ENCODE results near the gene SBF2.
"Not testable (repeated sequence)": the region's sequence is repeated elsewhere in the genome, so short reads cannot be mapped to it uniquely, and the experiment has no call there.

Gene SBF2

GRCh38 chr11:9990221-9990973 is 303.6 kb downstream of the SBF2 start:
- peak; percentile 30 for DNase-seq

GRCh38 chr11:9987303-9987702 is 306.7 kb downstream of the SBF2 start:
- DNase-seq = not testable (repeated sequence)

GRCh38 chr11:9982796-9983579 is 311.0 kb downstream of the SBF2 start:
- DNase-seq = peak; percentile 74

DNA sequence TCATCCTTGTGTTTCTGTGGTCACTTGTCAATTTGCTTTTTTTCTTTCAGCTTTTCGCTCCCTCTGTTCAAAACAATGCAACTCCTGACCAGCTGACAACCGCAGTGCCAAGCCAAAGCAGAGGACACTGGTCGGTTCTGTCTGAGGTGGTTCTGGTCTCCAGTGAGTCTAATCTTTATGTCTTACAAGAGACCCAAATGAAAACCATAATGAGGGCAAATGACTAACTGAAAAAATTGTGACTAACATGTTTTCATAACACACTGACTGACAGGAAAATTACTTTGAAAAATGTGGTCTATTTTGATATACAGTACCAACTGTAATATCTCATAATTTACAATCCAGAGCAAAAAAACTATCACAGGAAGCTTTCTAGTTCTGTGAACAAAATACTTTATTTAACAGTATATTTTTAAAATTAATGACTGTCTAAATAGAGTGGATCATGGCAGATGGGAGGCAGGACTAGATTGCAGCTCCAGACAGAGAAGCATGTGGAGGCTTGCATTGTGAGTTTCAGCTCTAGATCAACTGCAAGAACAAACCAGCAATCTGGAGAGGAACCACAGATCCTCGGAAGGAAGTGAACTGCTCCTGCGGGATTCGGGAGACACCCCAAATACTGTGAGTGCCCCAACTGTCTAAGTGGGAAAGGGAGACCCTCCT is 311.8 kb downstream of the SBF2 start:
- peak; percentile 35 for DNase-seq

GRCh38 chr11:9980931-9981330 is 313.1 kb downstream of the SBF2 start:
- no peak for DNase-seq

- DNase-seq = no peak
Observed at GRCh38 chr11:9977554-9977953, 316.5 kb downstream of the SBF2 start.

- DNase-seq = no peak
Observed at GRCh38 chr11:9974375-9974774, 319.6 kb downstream of the SBF2 start.

- peak; percentile 40 for DNase-seq
Observed at GRCh38 chr11:9973921-9974320, 320.1 kb downstream of the SBF2 start.

GRCh38 chr11:9972989-9973388 is 321.0 kb downstream of the SBF2 start:
- DNase-seq = peak; percentile 74

DNA sequence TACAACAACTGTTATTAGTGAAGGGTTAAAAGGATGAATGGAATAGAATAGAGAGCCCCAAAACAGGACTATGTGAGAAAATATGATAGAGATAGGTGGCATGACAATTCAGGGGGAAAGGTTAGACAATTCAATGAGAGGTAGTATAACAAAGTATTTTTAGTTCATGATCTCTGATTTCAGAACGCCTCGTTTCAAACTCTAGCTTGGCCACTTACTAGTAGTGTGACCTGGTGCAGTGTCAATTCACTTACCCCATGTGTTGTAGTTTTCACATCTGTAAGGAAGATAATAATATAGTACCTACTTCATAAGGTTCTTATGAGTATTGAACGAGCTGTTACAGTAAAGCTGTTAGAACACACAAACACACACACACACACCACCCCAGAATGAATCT is 322.1 kb downstream of the SBF2 start:
- DNase-seq = no peak

DNA sequence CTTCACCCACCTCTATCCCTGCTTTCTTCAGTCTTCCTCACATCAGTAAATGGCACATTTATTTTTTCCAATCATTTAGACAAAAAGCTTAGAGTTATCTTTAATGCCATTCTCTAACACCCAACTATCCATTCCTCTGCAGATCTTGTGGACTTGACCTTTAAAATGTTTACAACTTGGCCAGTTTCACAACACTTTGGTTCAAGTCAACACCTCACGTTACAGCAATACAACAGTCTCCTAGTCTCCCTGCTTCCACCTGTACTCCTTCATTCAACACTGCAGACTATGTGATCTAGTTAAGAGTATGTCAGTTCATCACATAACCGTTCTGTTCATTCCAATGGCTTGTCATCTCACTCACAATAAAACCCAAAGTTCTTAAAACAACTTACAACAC is 325.0 kb downstream of the SBF2 start:
- no peak for DNase-seq

GRCh38 chr11:9962722-9963121 is 331.3 kb downstream of the SBF2 start:
- no peak for DNase-seq

- DNase-seq = no peak
Observed at GRCh38 chr11:9957072-9957471, 336.9 kb downstream of the SBF2 start.

- DNase-seq = no peak
Observed at GRCh38 chr11:9956483-9956882, 337.5 kb downstream of the SBF2 start.

DNA sequence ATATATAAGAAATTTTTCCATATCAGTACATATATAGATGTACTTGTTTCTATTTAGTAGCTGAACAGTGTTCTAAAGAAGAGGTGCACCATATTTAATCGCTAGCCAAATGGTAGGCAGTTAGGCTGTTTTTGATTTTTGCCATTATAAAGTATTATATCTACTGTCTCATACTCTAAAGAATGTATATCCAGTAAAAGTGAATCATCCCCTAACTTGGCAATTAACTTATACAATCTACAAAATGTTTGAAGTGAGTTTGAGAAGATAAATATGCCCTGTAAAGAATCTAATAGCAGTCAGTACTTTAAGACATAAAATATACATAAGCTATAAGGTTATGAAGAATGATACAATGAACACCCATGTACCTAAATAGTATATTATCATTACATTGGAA is 338.6 kb downstream of the SBF2 start:
- peak; percentile 54 for DNase-seq

GRCh38 chr11:9953994-9954626 is 339.9 kb downstream of the SBF2 start:
- no peak for DNase-seq

- no peak for DNase-seq
Observed at GRCh38 chr11:9952511-9953196, 341.4 kb downstream of the SBF2 start.

- peak; percentile 38 for DNase-seq
Observed at GRCh38 chr11:9951807-9952206, 342.2 kb downstream of the SBF2 start.

DNA sequence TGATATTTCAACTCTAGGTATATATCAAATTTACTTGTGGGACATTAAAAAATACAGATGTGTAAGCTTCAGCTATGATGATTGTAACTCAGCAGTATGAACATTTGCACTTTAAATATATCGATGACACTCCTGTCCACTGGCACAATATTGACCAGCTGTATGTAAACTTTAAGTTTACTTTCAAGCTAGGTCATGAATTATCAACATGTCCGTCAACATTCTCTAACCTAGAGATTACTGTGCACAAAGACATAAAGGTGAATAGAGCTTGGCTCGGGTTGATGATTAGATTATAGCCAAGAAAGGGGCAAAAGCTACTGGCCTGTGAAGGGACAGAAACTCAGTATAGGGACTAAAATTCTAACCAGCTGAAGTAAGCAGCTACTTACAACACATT is 343.6 kb downstream of the SBF2 start:
- DNase-seq = no peak

DNA sequence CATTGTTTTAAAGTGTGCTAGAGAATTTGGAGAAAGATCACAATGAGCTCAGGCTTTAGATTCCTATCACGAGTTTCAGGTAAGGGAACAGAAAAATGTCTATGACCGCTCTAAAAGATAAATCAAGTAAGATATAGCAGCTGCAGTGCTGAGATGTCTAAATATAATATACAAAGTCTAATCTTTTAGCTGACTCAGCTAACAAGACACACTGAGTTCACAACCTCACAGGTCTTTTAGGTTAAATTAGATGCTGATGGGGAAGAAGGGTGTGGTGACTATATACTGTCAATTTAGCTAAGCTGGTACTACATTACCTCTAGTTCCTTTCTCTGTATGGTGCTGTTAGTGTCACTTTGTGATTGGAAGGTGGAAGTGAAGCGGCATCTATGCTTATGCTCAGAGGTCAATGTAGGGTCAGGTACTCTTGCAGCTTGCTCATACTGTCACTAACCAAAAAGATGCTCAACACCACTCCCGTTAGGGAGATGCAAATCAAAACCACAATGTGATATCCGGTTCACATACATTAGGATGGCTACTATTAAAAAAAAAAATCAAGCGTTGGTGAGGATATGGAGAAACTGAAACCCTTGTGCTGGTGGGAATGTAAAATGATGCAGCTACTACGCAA is 346.7 kb downstream of the SBF2 start:
- DNase-seq = no peak

- peak; percentile 67 for DNase-seq
Observed at GRCh38 chr11:9945680-9946079, 348.3 kb downstream of the SBF2 start.
